ENCODE results near the gene DAPK1.

DNA sequence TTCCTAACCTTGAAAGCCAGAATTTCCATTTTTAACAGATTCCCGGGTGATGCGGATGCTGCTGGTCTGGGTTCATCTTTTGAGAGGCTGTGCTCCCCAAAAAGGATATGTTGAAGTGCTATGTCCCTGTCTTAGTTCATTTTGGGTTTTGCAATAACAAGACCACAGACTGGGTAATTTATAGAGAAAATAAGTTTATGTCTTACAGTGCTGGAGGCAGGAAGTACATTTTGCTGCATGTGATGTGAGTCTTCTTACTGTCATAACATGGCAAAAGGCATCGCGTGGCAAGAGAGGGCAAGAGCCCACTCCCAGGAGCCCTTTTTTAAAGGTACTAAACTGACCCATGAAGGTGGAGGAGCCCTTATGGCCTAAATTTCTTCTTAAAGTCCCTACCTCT, 114.1 kb downstream of the DAPK1 start:
- no peak for TF ChIP-seq POLR2A (IDR thresholded peaks at IDR 0.05)
- TF ChIP-seq, protein P1, sequence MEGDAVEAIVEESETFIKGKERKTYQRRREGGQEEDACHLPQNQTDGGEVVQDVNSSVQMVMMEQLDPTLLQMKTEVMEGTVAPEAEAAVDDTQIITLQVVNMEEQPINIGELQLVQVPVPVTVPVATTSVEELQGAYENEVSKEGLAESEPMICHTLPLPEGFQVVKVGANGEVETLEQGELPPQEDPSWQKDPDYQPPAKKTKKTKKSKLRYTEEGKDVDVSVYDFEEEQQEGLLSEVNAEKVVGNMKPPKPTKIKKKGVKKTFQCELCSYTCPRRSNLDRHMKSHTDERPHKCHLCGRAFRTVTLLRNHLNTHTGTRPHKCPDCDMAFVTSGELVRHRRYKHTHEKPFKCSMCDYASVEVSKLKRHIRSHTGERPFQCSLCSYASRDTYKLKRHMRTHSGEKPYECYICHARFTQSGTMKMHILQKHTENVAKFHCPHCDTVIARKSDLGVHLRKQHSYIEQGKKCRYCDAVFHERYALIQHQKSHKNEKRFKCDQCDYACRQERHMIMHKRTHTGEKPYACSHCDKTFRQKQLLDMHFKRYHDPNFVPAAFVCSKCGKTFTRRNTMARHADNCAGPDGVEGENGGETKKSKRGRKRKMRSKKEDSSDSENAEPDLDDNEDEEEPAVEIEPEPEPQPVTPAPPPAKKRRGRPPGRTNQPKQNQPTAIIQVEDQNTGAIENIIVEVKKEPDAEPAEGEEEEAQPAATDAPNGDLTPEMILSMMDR (IDR thresholded peaks at IDR 0.05): no peak

Data from suprapubic skin (tissue), 3 donors.